Measurements from ENCODE around the gene AIRE. TPM values are rescaled to one million over a fixed set of nuclear protein-coding genes. Genes with fewer than 3 reads are reported as not detected.
"Not testable (repeated sequence)": the region's sequence is repeated elsewhere in the genome, so short reads cannot be mapped to it uniquely, and the experiment has no call there.

Gene AIRE
- total and polyA plus RNA-seq, 4 experiments from 2014 or later: 0.32 to 2.3 TPM; not detected in 2

- H3K9me3 ChIP-seq (ENCODE audit: control insufficient read depth in 1 of 2, low read length in 2 of 2); H3K9me3 Mint-ChIP-seq; H3K27me3 Mint-ChIP-seq; H3K4me3 Mint-ChIP-seq; H3K27me3 ChIP-seq (ENCODE audit: insufficient read depth, low read length); H3K36me3 ChIP-seq (ENCODE audit: insufficient read depth, low read length); H3K36me3 Mint-ChIP-seq; H3K4me1 Mint-ChIP-seq; H3K27ac ChIP-seq (ENCODE audit: low read depth, low read length); intact Hi-C loops (cut with micrococcal nuclease); CTCF ChIA-PET (ENCODE audit: partially characterized antibody); DNase-seq; H3K4me3 ChIP-seq (ENCODE audit: low read length in 2 of 2); POLR2A ChIA-PET (ENCODE audit: partially characterized antibody); H3K4me1 ChIP-seq (ENCODE audit: insufficient read depth, low read length): not testable (repeated sequence)
- peak overlapping the region in 1 of 7 donors; percentile 9 for H3K27ac Mint-ChIP-seq
Observed at GRCh38 chr21:44283211-44283785, 2.4 kb upstream of the AIRE start.

- no peaks in the 10 kb centered on the region for H3K9me3 Mint-ChIP-seq
- peak overlapping the region in 1 of 7 donors; percentile 41 for H3K27ac Mint-ChIP-seq
- H3K4me1 ChIP-seq (ENCODE audit: insufficient read depth, low read length): no peaks in the 10 kb centered on the region
- H3K27me3 Mint-ChIP-seq: no peaks in the 10 kb centered on the region
- no peaks in the 10 kb centered on the region for H3K36me3 ChIP-seq (ENCODE audit: insufficient read depth, low read length)
- no peaks in the 10 kb centered on the region for H3K9me3 ChIP-seq (ENCODE audit: control insufficient read depth in 1 of 2, low read length in 2 of 2)
- no peaks in the 10 kb centered on the region for H3K36me3 Mint-ChIP-seq
- intact Hi-C loops (cut with micrococcal nuclease): no loop called here
- DNase-seq: no peak
- POLR2A ChIA-PET (ENCODE audit: partially characterized antibody): no interaction called here
- H3K4me1 Mint-ChIP-seq: peaks cover 0 to 10% (median 2%) of the 10 kb centered on the region in 4 donors
- no peak overlapping the region for H3K4me3 ChIP-seq (ENCODE audit: low read length in 2 of 2)
- H3K27ac ChIP-seq (ENCODE audit: low read depth, low read length): no peak overlapping the region
- H3K27me3 ChIP-seq (ENCODE audit: insufficient read depth, low read length): no peaks in the 10 kb centered on the region
- CTCF ChIA-PET (ENCODE audit: partially characterized antibody): no interaction called here
- no peak overlapping the region for H3K4me3 Mint-ChIP-seq
Observed at GRCh38 chr21:44283948-44284347, 1.7 kb upstream of the AIRE start.

GRCh38 chr21:44286086-44286715 is 525 bp downstream of the AIRE start:
- Histone ChIP-seq H3K4me3 (ENCODE audit: low read length in 2 of 2) (no peak overlapping the region), H3K36me3 (ENCODE audit: insufficient read depth, low read length) (no peaks in the 10 kb centered on the region), H3K27me3 (ENCODE audit: insufficient read depth, low read length) (no peaks in the 10 kb centered on the region), H3K9me3 (ENCODE audit: control insufficient read depth in 1 of 2, low read length in 2 of 2) (no peaks in the 10 kb centered on the region), H3K27ac (ENCODE audit: low read depth, low read length) (no peak overlapping the region), H3K4me1 (ENCODE audit: insufficient read depth, low read length) (no peaks in the 10 kb centered on the region)
- intact Hi-C loops (cut with micrococcal nuclease): no loop called here
- DNase-seq: peak in 1 of 5 donors; percentile 21
- ChIA-PET CTCF (ENCODE audit: partially characterized antibody) (no interaction called here), POLR2A (ENCODE audit: partially characterized antibody) (no interaction called here)
- no peak overlapping the region for H3K4me3 Mint-ChIP-seq
- no peaks in the 10 kb centered on the region for H3K9me3 Mint-ChIP-seq
- H3K36me3 Mint-ChIP-seq: no peaks in the 10 kb centered on the region
- peaks cover 0 to 18% (median 5%) of the 10 kb centered on the region in 4 donors for H3K4me1 Mint-ChIP-seq
- H3K27ac Mint-ChIP-seq: no peak overlapping the region
- no peaks in the 10 kb centered on the region for H3K27me3 Mint-ChIP-seq

- intact Hi-C loops (cut with micrococcal nuclease): no loop called here
- POLR2A ChIA-PET (ENCODE audit: partially characterized antibody): no interaction called here
- Histone ChIP-seq H3K27ac (ENCODE audit: low read depth, low read length) (no peak overlapping the region), H3K4me1 (ENCODE audit: insufficient read depth, low read length) (peaks cover 3% of the 10 kb centered on the region), H3K4me3 (ENCODE audit: low read length in 2 of 2) (no peak overlapping the region), H3K36me3 (ENCODE audit: insufficient read depth, low read length) (no peaks in the 10 kb centered on the region), H3K27me3 (ENCODE audit: insufficient read depth, low read length) (no peaks in the 10 kb centered on the region), H3K9me3 (ENCODE audit: control insufficient read depth in 1 of 2, low read length in 2 of 2) (no peaks in the 10 kb centered on the region)
- Mint-ChIP-seq H3K27ac (no peak overlapping the region), H3K27me3 (no peaks in the 10 kb centered on the region), H3K36me3 (no peaks in the 10 kb centered on the region), H3K9me3 (no peaks in the 10 kb centered on the region), H3K4me1 (peaks cover 0 to 23% (median 5%) of the 10 kb centered on the region in 4 donors), H3K4me3 (no peak overlapping the region)
- peak in 1 of 5 donors; percentile 19 for DNase-seq
- CTCF ChIA-PET (ENCODE audit: partially characterized antibody): interaction anchor here (1.1 to 1.7 kb wide), 2 partner anchors 11 to 16 kb away, joined by 3 to 4 read pairs; no protein-coding TSS in a partner anchor
Observed at GRCh38 chr21:44286716-44287632, 1.3 kb downstream of the AIRE start.

- Mint-ChIP-seq H3K36me3 (no peaks in the 10 kb centered on the region), H3K4me3 (peak overlapping the region in 1 of 8 donors; percentile 36)
- intact Hi-C loops (cut with micrococcal nuclease): no loop called here
Observed at GRCh38 chr21:44288251-44289110, 2.8 kb downstream of the AIRE start.

GRCh38 chr21:44289381-44290010 is 3.8 kb downstream of the AIRE start:
- DNase-seq: no peak
- intact Hi-C loops (cut with micrococcal nuclease): no loop called here
- Histone ChIP-seq H3K36me3 (ENCODE audit: insufficient read depth, low read length) (no peaks in the 10 kb centered on the region), H3K27me3 (ENCODE audit: insufficient read depth, low read length) (no peaks in the 10 kb centered on the region), H3K4me1 (ENCODE audit: insufficient read depth, low read length) (peaks cover 24% of the 10 kb centered on the region), H3K27ac (ENCODE audit: low read depth, low read length) (no peak overlapping the region), H3K9me3 (ENCODE audit: control insufficient read depth in 1 of 2, low read length in 2 of 2) (no peaks in the 10 kb centered on the region), H3K4me3 (ENCODE audit: low read length in 2 of 2) (no peak overlapping the region)
- Mint-ChIP-seq H3K27me3 (no peaks in the 10 kb centered on the region), H3K4me3 (no peak overlapping the region), H3K27ac (no peak overlapping the region), H3K4me1 (peaks cover 3 to 23% (median 8%) of the 10 kb centered on the region in 4 donors), H3K9me3 (no peaks in the 10 kb centered on the region), H3K36me3 (no peaks in the 10 kb centered on the region)
- POLR2A ChIA-PET (ENCODE audit: partially characterized antibody): no interaction called here
- CTCF ChIA-PET (ENCODE audit: partially characterized antibody): interaction anchor here (0.6 kb wide), 1 partner anchor 1335 kb away, joined by 3 read pairs; no protein-coding TSS in a partner anchor

More at GRCh38 chr21:44288251-44289110, 2.8 kb downstream of the AIRE start:
- no peaks in the 10 kb centered on the region for H3K27me3 Mint-ChIP-seq
- H3K4me1 Mint-ChIP-seq: peaks cover 2 to 25% (median 8%) of the 10 kb centered on the region in 4 donors
- Histone ChIP-seq H3K4me1 (ENCODE audit: insufficient read depth, low read length) (peaks cover 16% of the 10 kb centered on the region), H3K4me3 (ENCODE audit: low read length in 2 of 2) (no peak overlapping the region), H3K27ac (ENCODE audit: low read depth, low read length) (no peak overlapping the region), H3K27me3 (ENCODE audit: insufficient read depth, low read length) (no peaks in the 10 kb centered on the region), H3K9me3 (ENCODE audit: control insufficient read depth in 1 of 2, low read length in 2 of 2) (no peaks in the 10 kb centered on the region), H3K36me3 (ENCODE audit: insufficient read depth, low read length) (no peaks in the 10 kb centered on the region)
- no peaks in the 10 kb centered on the region for H3K9me3 Mint-ChIP-seq
- CTCF ChIA-PET (ENCODE audit: partially characterized antibody): interaction anchor here (1.7 kb wide), 1 partner anchor 9 kb away, joined by 4 read pairs; no protein-coding TSS in a partner anchor
- POLR2A ChIA-PET (ENCODE audit: partially characterized antibody): no interaction called here
- H3K27ac Mint-ChIP-seq: no peak overlapping the region
- DNase-seq: no peak

All from CD4-positive, alpha-beta memory T cell (primary cell).